GM12878 (cell line): ENCODE measurements around the gene INHBB. TPM values are rescaled to one million over a fixed set of nuclear protein-coding genes. Genes with fewer than 3 reads are reported as not detected.

ENCODE experiments used
- ATAC-seq: fragments of 200-7000 bp; cut with Tn5 transposase; 3 replicates; pipeline ENCODE4 v1.9.1; 2020; ENCODE audit warnings: mild to moderate bottlenecking, moderate library complexity
- BruUV-seq: library from RNA; stranded (reverse); fragments of 400-500 nt; replicated peaks from 2 replicates; lab custom pipeline; 2021; lab: Mats Ljungman, UMichigan
- CTCF ChIA-PET: fragments of 300-600 bp; sonication (Branson Sonifier 250); formaldehyde crosslinking; extraction: SDS; loops from one replicate; lab custom pipeline; 2021; ENCODE audit warnings: inconsistent platforms; lab: Yijun Ruan, JAX
- POLR2A ChIA-PET: fragments of 350-600 bp; formaldehyde crosslinking; extraction: SDS; loops from one replicate; lab custom pipeline; 2021; ENCODE audit warnings: inconsistent platforms; lab: Charles Lee
- RAD21 ChIA-PET: fragments of 300-600 bp; sonication (Branson Sonifier 250); formaldehyde crosslinking; loops from one replicate; lab custom pipeline; 2023; ENCODE audit warnings: antibody characterized with exemption; ENCODE audit not compliant: unreplicated experiment; lab: Charles Lee
- SMC1A ChIA-PET: fragments of 300-600 bp; sonication (Branson Sonifier 250); formaldehyde crosslinking; loops from one replicate; lab custom pipeline; 2023; ENCODE audit not compliant: unreplicated experiment, uncharacterized antibody; lab: Charles Lee
- DNase-seq: peaks from one replicate; pipeline ENCODE4 v3.0.0-alpha.2; 2011; ENCODE audit warnings: low read depth, low spot score
- FAIRE-seq: peaks from 3 replicates; lab custom pipeline; 2011; peaks lifted over from hg19 to GRCh38; lab: Jason Lieb, UNC
- H2AFZ ChIP-seq: 2 replicates; pipeline ENCODE4 v1.6.0; 2011; ENCODE audit warnings: low read depth, low read length, control low read depth; ENCODE audit not compliant: control insufficient read depth
- H3K27ac ChIP-seq: 2 replicates; pipeline ENCODE4 v1.5.1; 2011; ENCODE audit warnings: control low read depth; ENCODE audit not compliant: control insufficient read depth, insufficient read depth
- H3K27me3 ChIP-seq, 2 experiments: replicated peaks in 1 of 2; 2 replicates each; pipeline versions ENCODE4 v1.6.0 to v1.6.1; 2011; ENCODE audit warnings: low read length in 1 of 2; ENCODE audit not compliant: control insufficient read depth in 2 of 2, insufficient read depth in 2 of 2
- H3K36me3 ChIP-seq, 2 experiments: 2 replicates each; pipeline ENCODE4 v1.5.1; 2011; ENCODE audit warnings: low read length in 1 of 2; ENCODE audit not compliant: control insufficient read depth in 2 of 2, insufficient read depth in 2 of 2
- H3K4me1 ChIP-seq: 2 replicates; pipeline ENCODE4 v1.6.1; 2011; ENCODE audit warnings: mild to moderate bottlenecking, low read length, moderate library complexity, mixed read lengths; ENCODE audit not compliant: control insufficient read depth, insufficient read depth
- H3K4me2 ChIP-seq: 2 replicates; pipeline ENCODE4 v1.6.0; 2011; ENCODE audit warnings: control low read depth; ENCODE audit not compliant: control insufficient read depth, insufficient read depth
- H3K4me3 ChIP-seq: fragments of 200-600 bp; sonication (generic); 2 replicates; pipeline ENCODE4 v1.5.1; 2016
- H3K79me2 ChIP-seq: 2 replicates; pipeline ENCODE4 v1.6.0; 2011; ENCODE audit warnings: low read length; ENCODE audit not compliant: control insufficient read depth, insufficient read depth
- H3K9ac ChIP-seq: 2 replicates; pipeline ENCODE4 v1.8.0; 2011; ENCODE audit warnings: low read length, control low read depth, mixed read lengths; ENCODE audit not compliant: control insufficient read depth, insufficient read depth
- H3K9me3 ChIP-seq: replicated peaks from 3 replicates; pipeline ENCODE4 v1.5.1; 2011; ENCODE audit warnings: mild to moderate bottlenecking, low read length; ENCODE audit not compliant: control insufficient read depth, insufficient read depth
- H4K20me1 ChIP-seq: 2 replicates; pipeline ENCODE4 v1.6.0; 2011; ENCODE audit not compliant: control insufficient read depth, insufficient read depth
- CREB1 ChIP-seq: IDR thresholded peaks from 2 replicates; pipeline ENCODE4 v1.6.1; 2012; ENCODE audit warnings: low read depth, mild to moderate bottlenecking, inconsistent platforms
- CTCF ChIP-seq, 3 experiments: IDR thresholded peaks in 2 of 3; conservative IDR thresholded peaks in 1 of 3; 2 replicates each; pipeline ENCODE4 v1.5.1; 2011; ENCODE audit warnings: low read depth in 3 of 3, low read length in 3 of 3, mild to moderate bottlenecking in 3 of 3, control low read depth in 2 of 3, moderate library complexity in 2 of 3, inconsistent platforms in 1 of 3, mixed read lengths in 1 of 3; ENCODE audit not compliant: control insufficient read depth in 2 of 3, insufficient read depth in 1 of 3; ENCODE audit errors: extremely low read depth in 1 of 3
- EP300 ChIP-seq, 2 experiments: fragments of 150-350 bp in 1 of 2; IDR thresholded peaks; 2 replicates each; pipeline ENCODE4 v1.6.1; 2011 to 2012; ENCODE audit warnings: low read depth in 2 of 2, low read length in 2 of 2, borderline replicate concordance in 1 of 2, improper control_type of control experiment in 1 of 2, inconsistent platforms in 1 of 2; ENCODE audit not compliant: control insufficient read depth in 1 of 2
- IKZF2 ChIP-seq, 2 experiments: fragments of 450-650 bp; IDR thresholded peaks; 2 replicates each; pipeline ENCODE4 v1.6.1; 2017; ENCODE audit warnings: mild to moderate bottlenecking in 2 of 2, moderate library complexity in 2 of 2
- NFXL1 ChIP-seq: fragments of 450-650 bp; IDR thresholded peaks from 2 replicates; pipeline ENCODE4 v1.6.1; 2017; ENCODE audit warnings: antibody characterized with exemption, mild to moderate bottlenecking, borderline replicate concordance
- RAD21 ChIP-seq: IDR thresholded peaks from 2 replicates; pipeline ENCODE4 v1.6.1; 2011; ENCODE audit warnings: mild to moderate bottlenecking, low read depth, low read length, moderate library complexity; ENCODE audit not compliant: insufficient read depth
- SUZ12 ChIP-seq: fragments of 200-600 bp; sonication (generic); IDR thresholded peaks from one replicate; pipeline ENCODE4 v1.6.1; 2018; ENCODE audit warnings: antibody characterized with exemption, mild to moderate bottlenecking; ENCODE audit not compliant: unreplicated experiment
- ZNF592 ChIP-seq: fragments of 450-650 bp; IDR thresholded peaks from 2 replicates; pipeline ENCODE4 v1.6.1; 2017; ENCODE audit warnings: mild to moderate bottlenecking, moderate library complexity
- WGBS: methylation state at CpG from one replicate; pipeline ENCODE4 v1.1.6; 2016; ENCODE audit warnings: low lambda C conversion rate; ENCODE audit not compliant: insufficient replicate concordance, insufficient coverage; ENCODE audit errors: missing lambda C conversion rate; 5-methylcytosine and 5-hydroxymethylcytosine counted together
- in situ Hi-C: fragments of 300-500 bp; cut with MboI; formaldehyde crosslinking; loops from 9 replicates; pipeline ENCODE4 v1.14.3; 2018; ENCODE audit warnings: mixed read lengths
- intact Hi-C: fragments of 100-400 bp; cut with micrococcal nuclease; formaldehyde crosslinking; loops from one replicate; pipeline ENCODE4 v1.14.2; 2022; ENCODE audit not compliant: unreplicated experiment
- polyA plus RNA-seq, 11 experiments: library from polyadenylated mRNA; depleted of rRNA in 4 of 11; unstranded in 6 of 11; stranded (reverse) in 5 of 11; fragments of >200 nt; fragmentation: Nextera tagmentation in 4 of 11; fragmentation: Illumina TruSeq in 1 of 11; extraction: Ambion mirVana in 4 of 11; extraction: Trizol in 1 of 11; gene quantifications; 1 replicate in 1 of 11; 2 replicates in 10 of 11; pipeline versions ENCODE4 v1.2.1 to v1.2.3, GENCODE V29; 2011 to 2016; ENCODE audit warnings: inconsistent platforms in 2 of 11, missing spikeins in 2 of 11, low read depth in 1 of 11
- total RNA-seq, 4 experiments: library from RNA; depleted of rRNA in 3 of 4; stranded (reverse); fragments of >200 nt in 3 of 4; fragmentation: Illumina TruSeq in 1 of 4; extraction: Trizol in 1 of 4; gene quantifications; 2 replicates each; pipeline versions ENCODE4 v1.2.1 to v1.2.3, GENCODE V29; 2013 to 2021

INHBB gene
- total and polyA plus RNA-seq, 10 of the 15 experiments (the other 5 are each of a cell fraction or from before 2014, with no cell fraction given): 0.05 TPM; not detected in 9

DNA sequence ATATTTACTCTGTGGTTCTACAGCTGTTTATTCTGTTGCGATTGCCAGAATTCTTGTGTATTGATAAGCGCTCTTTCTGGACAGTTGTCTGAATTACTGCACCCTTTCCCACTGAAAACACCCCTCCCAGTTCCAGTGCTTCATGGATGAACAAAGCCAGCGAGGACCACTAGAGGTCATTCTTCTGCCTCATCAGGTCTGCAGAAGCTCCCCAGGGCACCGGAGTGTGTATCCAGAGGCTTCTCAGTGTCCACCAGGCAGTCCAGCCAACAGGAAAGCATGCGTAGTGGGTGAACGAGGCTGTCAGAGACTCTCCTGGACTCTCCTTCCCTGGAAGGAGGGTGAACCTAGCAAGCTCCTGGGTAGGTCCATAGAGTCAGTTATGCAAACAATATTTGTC, 40.6 kb upstream of the INHBB start:
- H3K79me2 ChIP-seq: no peaks in the 10 kb centered on the region
- in situ Hi-C loops: no loop called here
- no peak overlapping the region for H3K9ac ChIP-seq
- ChIA-PET POLR2A (no interaction called here), RAD21 (interaction anchor here (1.3 kb wide), 1 partner anchor 8 kb away, joined by 4 read pairs; no protein-coding TSS in a partner anchor), SMC1A (interaction anchor here (0.6 to 1.5 kb wide), 2 partner anchors 12 to 74 kb away, joined by 3 to 4 read pairs; no protein-coding TSS in a partner anchor), CTCF (interaction anchor here (1.1 to 1.4 kb wide), 2 partner anchors 10 to 48 kb away, joined by 3 to 4 read pairs; no protein-coding TSS in a partner anchor)
- H3K36me3 ChIP-seq: no peaks in the 10 kb centered on the region
- no peaks in the 10 kb centered on the region for H4K20me1 ChIP-seq
- over 99% methylated on average over 6 of the region's 6 CpGs for WGBS
- no peak for FAIRE-seq
- H3K4me3 ChIP-seq: no peak overlapping the region
- ATAC-seq: no peak
- intact Hi-C loops: no loop called here
- H3K9me3 ChIP-seq: no peaks in the 10 kb centered on the region
- H3K4me2 ChIP-seq: no peak overlapping the region
- H2AFZ ChIP-seq: no peak overlapping the region
- H3K27me3 ChIP-seq: no peaks in the 10 kb centered on the region
- no peak for TF ChIP-seq ZNF592
- TF ChIP-seq RAD21: 0 out of 2 replicates have a peak, but pooled peaks have one; percentile 17
- TF ChIP-seq EP300 (IDR thresholded peaks at IDR 0.05; ENCODE audit: borderline replicate concordance in 1 of 2, control insufficient read depth in 1 of 2, low read depth in 2 of 2, low read length in 2 of 2): no peak
- TF ChIP-seq CREB1: no peak
- TF ChIP-seq CTCF (IDR thresholded peaks at IDR 0.05 in 2 of 3, conservative IDR thresholded peaks at IDR 0.05 in 1 of 3; ENCODE audit: control insufficient read depth in 2 of 3, extremely low read depth in 1 of 3, insufficient read depth in 1 of 3, low read depth in 3 of 3, low read length in 3 of 3): peak in 2 of 3 experiments; percentile 24 to 26; a peak in 3 of 6 replicates
- TF ChIP-seq SUZ12: no peak
- TF ChIP-seq NFXL1: no peak
- no peak for TF ChIP-seq IKZF2 (IDR thresholded peaks at IDR 0.05)
- H3K4me1 ChIP-seq: peaks cover 30% of the 10 kb centered on the region
- no peak overlapping the region for H3K27ac ChIP-seq
- no peak for DNase-seq
- no TSS peak for BruUV-seq
